OCI-LY7 (cell line): Measurements from ENCODE around the gene TBC1D20. TPM values are rescaled to one million over a fixed set of nuclear protein-coding genes. Genes with fewer than 3 reads are reported as not detected.
"Not testable (repeated sequence)": the region's sequence is repeated elsewhere in the genome, so short reads cannot be mapped to it uniquely, and the experiment has no call there.

Source experiments
- BruUV-seq: library from RNA; stranded (reverse); fragments of 400-500 nt; replicated peaks from 2 replicates; lab custom pipeline; 2021; lab: Mats Ljungman, UMichigan
- CTCF ChIA-PET: fragments of 300-600 bp; sonication (Branson Sonifier 250); formaldehyde crosslinking; loops from one replicate; lab custom pipeline; 2022; ENCODE audit warnings: antibody characterized with exemption; ENCODE audit not compliant: unreplicated experiment; lab: Charles Lee
- POLR2A ChIA-PET: fragments of 300-600 bp; sonication (Branson Sonifier 250); formaldehyde crosslinking; loops from one replicate; lab custom pipeline; 2022; ENCODE audit warnings: antibody characterized with exemption; lab: Charles Lee
- DNase-seq: peaks from one replicate; pipeline ENCODE4 v3.0.0-alpha.2; 2015; ENCODE audit warnings: low spot score
- H2AFZ ChIP-seq: fragments of 200-600 bp; sonication (generic), shearing (Covaris generic); 2 replicates; pipeline ENCODE4 v1.6.1; 2014; ENCODE audit warnings: mild to moderate bottlenecking, antibody characterized with exemption, low read length, moderate library complexity
- H3K27ac ChIP-seq: fragments of 200-600 bp; sonication (generic); 2 replicates; pipeline ENCODE4 v1.5.1; 2014; ENCODE audit warnings: mixed run types, low read depth, mild to moderate bottlenecking, moderate library complexity, low read length, inconsistent platforms; ENCODE audit not compliant: poor library complexity, severe bottlenecking
- H3K36me3 ChIP-seq: fragments of 200-600 bp; sonication (generic); 2 replicates; pipeline ENCODE4 v1.6.1; 2014; ENCODE audit warnings: mild to moderate bottlenecking, antibody characterized with exemption, low read length, moderate library complexity, mixed read lengths; ENCODE audit not compliant: insufficient read depth
- H3K4me1 ChIP-seq: fragments of 200-600 bp; sonication (generic); 2 replicates; pipeline ENCODE4 v1.5.1; 2014; ENCODE audit warnings: mild to moderate bottlenecking, low read length; ENCODE audit not compliant: insufficient read depth, poor library complexity, severe bottlenecking
- H3K4me2 ChIP-seq: fragments of 200-600 bp; sonication (generic); 2 replicates; pipeline ENCODE4 v1.6.1; 2014; ENCODE audit warnings: mild to moderate bottlenecking, low read length
- H3K4me3 ChIP-seq: fragments of 200-600 bp; sonication (generic); 2 replicates; pipeline ENCODE4 v1.5.1; 2014; ENCODE audit warnings: mild to moderate bottlenecking, low read depth, low read length; ENCODE audit not compliant: poor library complexity, severe bottlenecking
- H3K79me2 ChIP-seq: fragments of 200-600 bp; sonication (generic); 2 replicates; pipeline ENCODE4 v1.6.1; 2016; ENCODE audit warnings: low read depth, mild to moderate bottlenecking, low read length, moderate library complexity, mixed read lengths; ENCODE audit not compliant: insufficient read depth
- H3K9me2 ChIP-seq: fragments of 200-600 bp; sonication (generic); 2 replicates; pipeline ENCODE4 v1.6.1; 2016; ENCODE audit warnings: mild to moderate bottlenecking, low read length, mixed read lengths; ENCODE audit not compliant: insufficient read depth
- H3K9me3 ChIP-seq: fragments of 200-600 bp; sonication (generic); 2 replicates; pipeline ENCODE4 v1.6.1; 2014; ENCODE audit warnings: mild to moderate bottlenecking, mixed run types, low read length, mixed read lengths
- H4K20me1 ChIP-seq: fragments of 200-600 bp; sonication (generic); 2 replicates; pipeline ENCODE4 v1.6.1; 2014; ENCODE audit warnings: mild to moderate bottlenecking, antibody characterized with exemption, low read length, moderate library complexity, mixed read lengths; ENCODE audit not compliant: insufficient read depth
- EZH2phosphoT487 ChIP-seq: fragments of 200-600 bp; sonication (generic); IDR thresholded peaks from 2 replicates; pipeline ENCODE4 v1.6.1; 2018; ENCODE audit warnings: low read depth, borderline replicate concordance, mild to moderate bottlenecking, mixed run types, antibody characterized with exemption, low read length, moderate library complexity, mixed read lengths
- intact Hi-C: fragments of 100-400 bp; cut with micrococcal nuclease; formaldehyde crosslinking; loops from one replicate; pipeline ENCODE4 v1.10.0; 2022; ENCODE audit not compliant: unreplicated experiment
- total RNA-seq, 2 experiments: library from RNA; depleted of rRNA in 1 of 2; stranded (reverse); fragments of >200 nt in 1 of 2; shearing (Covaris generic) in 1 of 2; gene quantifications; 2 replicates each; pipeline ENCODE4 v1.2.3, GENCODE V29; 2014 to 2022
- TF ChIP-seq, protein P1 (sequence below): fragments of 200-600 bp; sonication (generic); conservative IDR thresholded peaks from 2 replicates; pipeline ENCODE4 v1.5.1; 2014; ENCODE audit warnings: mild to moderate bottlenecking, antibody characterized with exemption, low read length, moderate library complexity, mixed read lengths

Gene TBC1D20
- total RNA-seq, 2 experiments from 2014 or later = 17.4 to 20.8 TPM

DNA sequence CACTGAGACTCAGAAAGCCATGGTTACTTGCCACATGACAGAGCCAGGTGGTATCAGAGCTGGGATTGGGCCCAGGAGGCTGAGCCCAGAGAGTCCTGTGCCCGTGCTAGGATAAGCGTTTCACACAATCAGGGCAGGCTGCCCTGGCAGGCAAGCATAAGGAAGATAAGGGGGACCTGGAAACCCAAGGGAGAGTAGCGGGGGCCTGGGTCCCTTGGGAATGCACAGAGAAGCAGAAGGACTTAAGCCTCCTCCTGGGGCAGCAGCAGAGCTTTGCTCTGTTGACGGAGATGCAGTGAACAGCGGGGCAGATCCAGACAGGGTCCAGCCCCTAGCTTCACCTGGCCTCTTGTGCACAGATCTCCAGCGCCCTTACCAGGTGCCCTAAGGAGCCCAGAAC lies 73.1 kb downstream of the TBC1D20 start:
- intact Hi-C loops = no loop called here
- CTCF ChIA-PET = no interaction called here
- H3K4me3 ChIP-seq = no peak overlapping the region
- H3K4me2 ChIP-seq = no peak overlapping the region
- H3K79me2 ChIP-seq = peaks cover 32% of the 10 kb centered on the region; the same call in 1 of the 2 replicates
- no peak for TF ChIP-seq EZH2phosphoT487
- TF ChIP-seq, protein P1, sequence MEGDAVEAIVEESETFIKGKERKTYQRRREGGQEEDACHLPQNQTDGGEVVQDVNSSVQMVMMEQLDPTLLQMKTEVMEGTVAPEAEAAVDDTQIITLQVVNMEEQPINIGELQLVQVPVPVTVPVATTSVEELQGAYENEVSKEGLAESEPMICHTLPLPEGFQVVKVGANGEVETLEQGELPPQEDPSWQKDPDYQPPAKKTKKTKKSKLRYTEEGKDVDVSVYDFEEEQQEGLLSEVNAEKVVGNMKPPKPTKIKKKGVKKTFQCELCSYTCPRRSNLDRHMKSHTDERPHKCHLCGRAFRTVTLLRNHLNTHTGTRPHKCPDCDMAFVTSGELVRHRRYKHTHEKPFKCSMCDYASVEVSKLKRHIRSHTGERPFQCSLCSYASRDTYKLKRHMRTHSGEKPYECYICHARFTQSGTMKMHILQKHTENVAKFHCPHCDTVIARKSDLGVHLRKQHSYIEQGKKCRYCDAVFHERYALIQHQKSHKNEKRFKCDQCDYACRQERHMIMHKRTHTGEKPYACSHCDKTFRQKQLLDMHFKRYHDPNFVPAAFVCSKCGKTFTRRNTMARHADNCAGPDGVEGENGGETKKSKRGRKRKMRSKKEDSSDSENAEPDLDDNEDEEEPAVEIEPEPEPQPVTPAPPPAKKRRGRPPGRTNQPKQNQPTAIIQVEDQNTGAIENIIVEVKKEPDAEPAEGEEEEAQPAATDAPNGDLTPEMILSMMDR = no peak
- no peaks in the 10 kb centered on the region for H3K9me2 ChIP-seq
- H3K9me3 ChIP-seq = no peaks in the 10 kb centered on the region
- POLR2A ChIA-PET = no interaction called here
- no TSS peak for BruUV-seq
- no peak overlapping the region for H2AFZ ChIP-seq
- no peaks in the 10 kb centered on the region for H4K20me1 ChIP-seq
- H3K4me1 ChIP-seq = no peaks in the 10 kb centered on the region
- DNase-seq = no peak
- peaks cover 95% of the 10 kb centered on the region for H3K36me3 ChIP-seq
- no peak overlapping the region for H3K27ac ChIP-seq

DNA sequence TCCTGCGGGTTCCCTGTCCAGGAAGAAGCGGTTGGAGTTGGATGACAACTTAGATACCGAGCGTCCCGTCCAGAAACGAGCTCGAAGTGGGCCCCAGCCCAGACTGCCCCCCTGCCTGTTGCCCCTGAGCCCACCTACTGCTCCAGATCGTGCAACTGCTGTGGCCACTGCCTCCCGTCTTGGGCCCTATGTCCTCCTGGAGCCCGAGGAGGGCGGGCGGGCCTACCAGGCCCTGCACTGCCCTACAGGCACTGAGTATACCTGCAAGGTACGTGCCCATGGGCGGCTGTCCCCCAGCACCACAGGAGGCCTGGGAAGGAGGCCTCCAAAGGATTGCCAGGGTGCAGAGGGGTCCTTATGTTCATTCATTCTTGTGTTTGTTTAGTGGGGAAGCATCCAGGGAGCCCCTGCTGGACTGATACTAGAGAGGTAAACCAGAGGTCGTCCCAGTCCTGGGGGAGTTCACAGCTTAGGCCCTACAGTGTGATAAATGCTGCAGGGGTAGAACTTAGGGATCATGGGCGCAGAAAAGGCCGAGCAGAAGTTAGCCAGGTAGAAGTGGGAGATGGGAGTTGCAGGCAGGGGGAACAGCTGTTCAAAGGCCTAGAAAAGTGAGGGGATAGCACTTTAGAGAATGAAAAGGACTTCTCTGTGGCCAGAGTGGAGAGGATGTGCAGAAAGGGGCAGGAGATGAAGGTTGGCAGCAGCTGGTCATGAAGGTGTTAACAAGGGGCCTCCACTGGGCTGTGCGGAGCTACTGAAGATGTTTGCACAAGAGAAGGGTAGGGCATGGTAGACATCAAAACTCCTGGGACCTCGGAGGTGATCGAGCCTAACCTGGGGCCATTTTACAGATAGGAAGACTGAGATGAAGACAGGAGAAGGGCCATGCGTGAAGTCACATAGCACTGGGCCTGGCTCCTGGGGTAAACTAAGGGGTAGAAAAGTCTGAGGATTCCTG lies 74.0 kb downstream of the TBC1D20 start:
- 0 out of 2 replicates have a peak, but pooled peaks cover 9% of the 10 kb centered on the region for H4K20me1 ChIP-seq
- no peak overlapping the region for H3K27ac ChIP-seq
- intact Hi-C loops = no loop called here
- H3K9me2 ChIP-seq = no peaks in the 10 kb centered on the region
- no peak overlapping the region for H3K4me2 ChIP-seq
- H3K4me1 ChIP-seq = peaks cover 5% of the 10 kb centered on the region
- peaks cover 41% of the 10 kb centered on the region for H3K79me2 ChIP-seq
- H3K4me3 ChIP-seq = no peak overlapping the region
- H3K36me3 ChIP-seq = peaks cover 95% of the 10 kb centered on the region
- BruUV-seq = no TSS peak
- ChIA-PET CTCF (no interaction called here), POLR2A (no interaction called here)
- H3K9me3 ChIP-seq = no peaks in the 10 kb centered on the region
- TF ChIP-seq EZH2phosphoT487 = no peak
- TF ChIP-seq, protein P1 = no peak
- no peak for DNase-seq
- no peak overlapping the region for H2AFZ ChIP-seq

DNA sequence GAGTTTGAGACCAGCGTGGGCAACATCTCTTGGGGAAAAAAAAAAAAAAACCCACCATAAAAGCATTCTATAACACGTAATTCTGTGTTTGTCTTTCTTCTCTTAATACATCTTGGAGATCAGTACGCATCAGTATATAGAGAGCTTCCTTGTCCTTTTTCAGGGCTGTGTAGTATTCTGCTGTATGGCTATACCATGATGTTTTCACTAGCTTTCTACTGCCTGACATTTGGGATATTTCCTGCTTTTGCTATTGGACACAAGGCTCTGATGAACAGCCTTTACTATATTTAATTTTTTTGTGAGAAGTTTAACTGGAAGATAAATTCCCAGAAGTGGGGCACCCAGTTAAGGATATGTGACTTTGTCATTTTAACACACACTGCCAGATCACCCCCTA lies 74.8 kb downstream of the TBC1D20 start:
- peaks cover 13% of the 10 kb centered on the region for H3K4me1 ChIP-seq
- TF ChIP-seq EZH2phosphoT487 = no peak
- TF ChIP-seq, protein P1 = no peak
- ChIA-PET CTCF (no interaction called here), POLR2A (interaction anchor here (0.7 to 2.1 kb wide), 2 partner anchors 25 to 29 kb away, joined by 5 to 7 read pairs; no protein-coding TSS in a partner anchor)
- intact Hi-C loops = no loop called here
- H3K27ac ChIP-seq = no peak overlapping the region
- H3K9me2 ChIP-seq = no peaks in the 10 kb centered on the region
- peaks cover 13% of the 10 kb centered on the region; the same call in 1 of the 2 replicates for H4K20me1 ChIP-seq
- H3K4me2 ChIP-seq = no peak overlapping the region
- peaks cover 49% of the 10 kb centered on the region for H3K79me2 ChIP-seq
- no TSS peak for BruUV-seq
- no peak overlapping the region for H2AFZ ChIP-seq
- H3K9me3 ChIP-seq = no peaks in the 10 kb centered on the region
- H3K36me3 ChIP-seq = peaks cover 95% of the 10 kb centered on the region
- DNase-seq = no peak
- H3K4me3 ChIP-seq = no peak overlapping the region

DNA sequence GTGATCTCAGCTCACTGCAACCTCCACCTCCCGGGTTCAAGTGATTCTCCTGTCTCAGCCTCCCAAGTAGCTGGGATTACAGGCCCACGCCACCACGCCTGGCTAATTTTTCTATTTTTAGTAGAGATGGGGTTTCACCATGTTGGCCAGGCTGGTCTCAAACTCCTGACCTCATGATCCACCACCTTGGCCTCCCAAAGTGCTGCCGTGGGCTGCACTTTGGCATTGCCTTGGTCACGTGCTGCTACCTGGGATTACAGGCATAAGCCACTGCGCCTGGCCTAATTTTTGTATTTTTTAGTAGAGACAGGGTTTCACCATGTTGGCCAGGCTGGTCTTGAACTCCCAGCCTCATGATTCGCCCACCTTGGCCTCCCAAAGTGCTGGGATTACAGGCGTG lies 75.7 kb downstream of the TBC1D20 start:
- intact Hi-C loops, H3K4me3 ChIP-seq, CTCF ChIA-PET, H3K9me3 ChIP-seq, DNase-seq, BruUV-seq, H3K4me2 ChIP-seq, H3K27ac ChIP-seq, H2AFZ ChIP-seq, H3K9me2 ChIP-seq: not testable (repeated sequence)
- Histone ChIP-seq H4K20me1 (peaks cover 18% of the 10 kb centered on the region; the same call in 1 of the 2 replicates), H3K4me1 (peaks cover 19% of the 10 kb centered on the region), H3K79me2 (peaks cover 55% of the 10 kb centered on the region), H3K36me3 (peaks cover 88% of the 10 kb centered on the region)
- POLR2A ChIA-PET = interaction anchor here (0.7 to 2.1 kb wide), 4 partner anchors 13 to 76 kb away, joined by 3 to 7 read pairs (median 4); no protein-coding TSS in a partner anchor
